ENCODE measurements around the gene LTB.
A peak's percentile ranks its signal among the peaks of the same experiment; 100 is the strongest.
"Not testable (repeated sequence)": the region's sequence is repeated elsewhere in the genome, so short reads cannot be mapped to it uniquely, and the experiment has no call there.

The LTB gene

GRCh38 chr6:31607317-31607716 is 25.1 kb upstream of the LTB start:
- DNase-seq: no peak

DNA sequence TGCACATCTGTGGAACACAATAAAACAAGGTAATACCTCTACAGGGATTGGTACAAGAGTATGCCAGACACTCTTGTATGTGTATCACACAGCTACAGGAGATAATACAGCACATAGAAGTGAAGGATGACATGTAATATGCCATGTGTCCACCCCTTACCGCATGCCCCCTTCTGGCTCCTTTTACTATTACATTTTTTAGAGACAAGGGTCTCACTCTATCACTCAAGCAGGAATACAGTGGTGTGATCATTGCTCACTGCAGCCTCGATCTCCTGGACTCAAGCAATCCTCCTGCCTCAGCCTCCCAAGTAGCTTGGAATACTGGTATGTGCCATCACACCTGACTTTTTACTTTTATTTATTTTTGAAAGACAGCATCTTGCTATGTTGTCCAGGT is 14.8 kb upstream of the LTB start:
- no peak for DNase-seq

DNA sequence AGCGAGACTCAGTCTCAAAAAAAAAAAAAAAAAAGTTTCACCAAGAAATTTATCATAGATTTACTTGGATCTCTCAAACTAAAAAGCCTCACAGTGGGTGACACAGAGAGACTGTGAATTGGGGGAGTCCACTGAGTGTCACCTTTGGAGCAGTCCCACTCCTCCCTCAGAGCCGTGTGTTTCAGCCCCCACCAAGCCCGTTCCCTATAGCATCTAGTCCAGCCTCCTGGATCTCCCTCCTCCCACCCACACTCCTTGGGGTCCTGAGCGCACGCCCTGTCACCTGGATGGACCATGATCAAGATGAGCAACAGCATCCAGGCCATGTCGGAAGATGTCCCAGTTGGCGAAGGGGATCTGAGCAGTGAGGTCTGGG is 10.2 kb upstream of the LTB start:
- DNase-seq: no peak

GRCh38 chr6:31590691-31591090 is 8.5 kb upstream of the LTB start:
- DNase-seq: not testable (repeated sequence)

DNA sequence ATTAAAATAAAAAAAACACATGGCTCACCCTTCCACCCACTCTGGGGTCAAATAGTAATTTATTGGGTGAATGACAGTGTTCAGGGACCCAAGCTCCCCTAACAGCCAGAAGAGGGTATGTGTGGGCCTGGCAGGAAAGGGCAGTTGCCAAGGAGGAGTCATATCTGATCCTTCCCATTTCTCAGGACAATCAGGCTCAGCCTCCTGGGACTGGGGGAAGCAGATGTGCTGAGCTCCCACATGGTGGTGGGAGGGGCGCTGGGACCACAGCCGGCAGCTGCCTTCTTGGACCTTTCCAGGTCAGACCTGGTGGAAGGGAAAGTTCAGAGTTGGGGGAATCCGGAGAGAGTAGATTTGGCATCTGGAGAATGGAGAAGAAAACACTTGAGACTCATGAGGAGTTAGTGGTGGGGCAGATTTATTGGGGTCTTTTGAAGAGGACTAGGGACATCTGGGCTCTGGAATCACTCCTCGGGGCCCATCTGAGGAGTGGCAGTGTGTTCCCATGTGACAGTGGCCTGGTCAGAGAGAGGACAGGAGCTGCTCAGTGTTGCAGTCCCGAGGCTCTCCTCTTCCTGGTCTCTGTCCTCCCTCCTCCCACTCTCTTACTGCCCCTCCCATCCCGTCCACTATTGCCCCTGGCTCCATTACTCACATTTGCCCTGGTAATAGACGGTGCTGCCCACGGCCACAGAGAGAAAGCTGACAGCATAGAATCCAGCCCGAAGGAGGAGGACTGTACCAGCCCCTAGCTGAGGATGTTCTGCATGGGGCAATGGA is 6.8 kb upstream of the LTB start:
- DNase-seq: no peak

DNA sequence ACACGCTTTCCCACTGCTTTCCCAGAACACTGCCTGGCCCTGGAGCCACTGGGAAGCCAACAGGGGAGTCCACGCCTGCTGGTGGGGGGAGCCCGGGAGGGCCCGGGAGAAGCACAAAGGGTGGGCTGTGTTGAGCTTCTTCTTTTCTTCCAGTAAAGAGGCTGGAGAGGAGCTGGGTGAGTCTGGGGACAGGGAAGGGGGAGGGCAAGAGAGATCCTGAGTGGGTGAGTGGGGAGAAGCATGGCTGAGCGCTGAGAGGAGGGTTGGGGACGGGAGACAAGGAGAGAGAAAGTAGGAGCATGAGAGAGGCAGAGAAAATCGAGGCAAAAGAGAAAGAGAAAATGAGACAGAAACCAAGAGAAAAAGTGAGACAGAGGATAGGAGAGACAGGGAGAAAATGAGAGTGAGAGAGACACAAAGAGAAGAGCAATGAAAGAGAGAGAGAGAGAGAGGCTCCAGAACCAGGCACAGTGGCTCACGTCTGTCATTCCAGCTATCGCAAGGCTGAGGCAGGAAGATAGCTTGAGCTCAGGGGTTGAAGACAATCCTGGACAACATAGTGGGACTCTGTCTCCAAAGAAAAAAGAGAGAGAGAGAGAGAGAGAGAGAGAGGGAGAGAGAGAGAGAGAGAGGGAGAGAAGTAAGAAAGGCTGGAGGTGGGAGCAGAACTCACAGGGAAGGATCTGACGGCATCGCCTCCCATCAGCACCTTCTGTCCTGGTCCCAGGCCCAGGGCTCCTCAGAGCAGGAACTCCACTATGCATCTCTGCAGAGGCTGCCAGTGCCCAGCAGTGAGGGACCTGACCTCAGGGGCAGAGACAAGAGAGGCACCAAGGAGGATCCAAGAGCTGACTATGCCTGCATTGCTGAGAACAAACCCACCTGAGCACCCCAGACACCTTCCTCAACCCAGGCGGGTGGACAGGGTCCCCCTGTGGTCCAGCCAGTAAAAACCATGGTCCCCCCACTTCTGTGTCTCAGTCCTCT is 5.9 kb upstream of the LTB start:
- DNase-seq: no peak

- no peak for DNase-seq
Observed at GRCh38 chr6:31586599-31587281, 4.5 kb upstream of the LTB start.

GRCh38 chr6:31586008-31586407 is 3.8 kb upstream of the LTB start, which contains the start of gene LST1:
Gene LST1 (plus strand): TSS chr6:31586277. CDS start chr6:31587300, 1,023 bp downstream.
- no peak for DNase-seq

DNA sequence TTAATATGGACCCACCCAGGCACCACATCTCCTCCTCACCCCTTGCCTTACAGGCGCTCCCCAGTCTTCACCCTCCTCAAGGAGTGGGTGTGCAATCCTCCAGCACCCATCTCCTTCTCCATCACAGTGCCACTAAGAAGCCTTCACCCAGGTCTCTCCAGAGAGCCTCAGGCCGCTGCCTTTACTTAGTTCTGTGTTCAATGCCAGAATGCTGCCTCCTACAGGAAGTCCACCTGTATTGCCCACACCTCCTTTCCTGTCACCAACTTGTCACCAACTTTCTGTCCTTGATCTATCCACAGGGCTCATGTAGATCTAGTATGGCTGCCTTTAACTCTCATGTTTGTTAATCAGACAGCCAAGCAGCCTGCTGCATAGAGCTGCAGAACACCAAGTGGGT is 3.3 kb upstream of the LTB start:
- no peak for DNase-seq

DNA sequence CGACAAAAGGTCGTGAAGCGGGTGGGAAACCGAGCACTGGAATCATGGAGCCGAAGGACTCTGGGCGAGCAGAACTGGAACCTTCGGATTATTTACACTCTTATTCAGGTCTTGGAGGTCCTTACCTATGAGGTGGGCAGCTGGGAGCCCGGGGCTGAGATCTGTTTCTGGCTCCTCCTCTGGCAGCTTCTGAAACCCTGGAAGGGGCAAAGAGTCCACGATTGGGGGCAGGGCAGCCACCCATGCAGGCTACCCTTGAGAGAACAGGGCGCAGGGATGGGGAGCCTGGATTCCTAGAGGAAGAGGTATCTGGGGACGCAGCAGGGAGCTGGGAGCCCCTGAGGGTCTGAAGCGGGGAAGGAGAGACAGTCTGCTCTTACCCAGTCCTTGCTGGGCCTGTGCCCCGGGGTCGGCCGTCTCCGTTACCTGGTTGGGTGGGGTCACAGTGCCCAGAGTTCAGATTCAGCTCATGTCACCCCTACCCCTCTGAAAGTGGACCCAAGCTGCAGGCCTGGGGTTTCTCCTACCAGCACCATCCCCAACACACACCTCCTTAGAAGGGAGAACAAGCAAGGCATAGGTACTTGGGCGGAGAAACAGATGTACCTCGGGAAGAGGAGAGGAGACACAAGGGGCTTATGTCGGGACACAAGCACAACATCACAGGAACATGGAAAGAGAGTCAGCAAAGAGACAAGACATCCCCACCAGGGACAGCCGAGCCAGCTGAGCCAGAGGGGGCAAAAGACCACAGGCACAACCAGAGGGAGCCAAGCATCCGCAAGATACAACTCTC is 592 bp downstream of the LTB start:
- no peak for DNase-seq

DNA sequence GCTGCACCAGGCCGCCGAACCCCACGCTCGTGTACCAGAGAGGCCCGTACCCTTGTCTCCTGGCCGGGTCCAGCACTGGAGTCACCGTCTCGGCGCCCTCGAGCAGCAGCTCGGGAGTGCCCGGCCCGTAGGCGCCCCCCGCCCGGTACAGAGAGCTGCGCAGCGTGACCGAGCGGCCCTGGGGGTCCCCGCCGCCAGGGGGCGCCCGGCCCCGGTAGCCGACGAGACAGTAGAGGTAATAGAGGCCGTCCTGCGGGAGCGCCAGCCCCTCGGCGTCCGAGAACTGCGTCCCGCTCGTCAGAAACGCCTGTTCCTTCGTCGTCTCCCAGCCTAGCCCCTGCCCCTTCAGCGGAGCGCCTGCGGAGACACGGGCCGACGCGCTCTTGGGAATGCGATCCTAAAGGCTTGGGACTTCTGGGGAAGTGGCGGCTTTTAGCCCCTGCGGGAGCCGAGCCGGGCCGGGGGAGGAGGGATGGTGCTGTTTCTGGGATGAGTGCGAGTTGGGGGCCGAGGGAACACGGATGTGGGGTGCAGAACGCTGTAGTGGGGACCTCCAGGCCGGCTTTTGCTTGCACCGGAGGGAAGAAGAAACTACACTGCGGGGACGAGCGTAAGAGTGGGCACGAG is 1.3 kb downstream of the LTB start:
- peak; percentile 16 for DNase-seq

DNA sequence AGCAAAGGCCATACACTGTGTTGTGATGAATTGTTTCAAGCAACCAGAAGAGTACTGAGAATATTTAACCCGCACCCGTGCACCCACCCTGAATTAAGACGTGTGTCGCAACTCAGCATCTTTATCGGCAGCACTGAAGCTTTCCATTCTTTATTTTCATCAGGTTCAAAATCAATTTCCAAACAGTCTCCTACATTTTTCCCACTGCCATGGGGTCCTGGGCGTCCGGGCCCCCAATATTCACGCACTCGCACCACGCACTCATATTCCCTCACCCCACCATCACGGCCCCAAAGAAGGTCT is 1.8 kb downstream of the LTB start:
- no peak for DNase-seq

DNA sequence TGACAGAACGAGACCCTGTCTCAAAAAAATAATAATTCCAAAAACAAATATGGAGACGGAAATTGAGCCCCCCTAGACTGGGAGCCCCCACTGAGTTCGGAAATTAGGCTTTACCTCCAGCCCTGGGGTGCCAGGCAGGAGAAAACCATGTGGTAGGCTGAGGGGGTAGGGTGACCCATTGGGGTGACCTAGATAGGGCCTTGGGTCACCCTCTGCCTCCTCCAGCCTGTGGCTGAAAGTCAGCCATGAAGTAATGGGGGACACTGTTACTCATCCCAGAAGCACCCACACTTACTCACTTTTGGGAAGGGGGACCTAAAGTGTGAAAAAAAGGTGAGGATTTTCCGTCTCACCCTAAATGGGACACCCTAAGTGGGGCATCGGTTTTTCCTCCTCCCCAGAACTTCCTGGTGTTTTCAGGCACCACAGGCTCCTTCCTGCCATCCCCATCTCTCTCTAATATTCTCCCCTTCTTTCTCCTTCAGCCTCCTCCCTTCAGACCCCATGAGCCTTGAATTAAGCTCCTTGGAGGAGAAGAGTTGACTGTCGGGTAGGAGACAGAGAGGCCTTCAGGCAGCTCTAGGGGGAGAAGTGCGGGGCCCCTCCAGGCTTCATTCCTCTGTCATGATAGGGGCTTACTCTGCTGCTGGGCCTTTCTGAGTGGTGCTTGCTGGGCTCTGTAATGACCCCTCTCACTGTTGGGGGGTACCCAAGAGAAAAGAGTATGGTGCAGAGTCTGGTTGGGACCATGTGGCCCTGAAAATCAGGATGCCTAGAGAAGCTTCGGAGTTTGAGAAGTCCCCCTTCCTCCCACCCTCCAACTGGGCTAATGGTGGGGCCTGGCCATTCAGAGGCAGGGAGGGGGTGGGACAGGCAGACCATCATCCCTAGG is 2.4 kb downstream of the LTB start:
- DNase-seq: no peak

DNA sequence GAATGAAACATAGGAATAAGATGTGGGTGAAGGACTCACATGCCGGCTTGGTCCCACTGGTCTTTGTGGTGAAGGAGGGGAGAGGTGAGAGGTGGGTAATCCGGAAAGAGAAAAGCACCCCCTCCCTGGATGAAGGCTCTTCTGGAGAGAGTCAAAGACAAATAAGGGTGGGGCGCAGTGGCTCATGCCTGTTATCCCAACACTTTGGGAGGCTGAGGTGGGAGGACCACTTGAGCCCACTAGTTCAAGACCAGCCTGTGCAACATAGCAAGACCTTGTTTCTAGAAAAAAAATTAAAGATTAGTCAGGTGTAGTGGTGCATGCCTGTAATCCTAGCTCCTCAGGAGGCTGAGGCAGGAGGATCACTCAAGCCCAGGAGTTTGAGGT is 3.1 kb downstream of the LTB start:
- no peak for DNase-seq

DNA sequence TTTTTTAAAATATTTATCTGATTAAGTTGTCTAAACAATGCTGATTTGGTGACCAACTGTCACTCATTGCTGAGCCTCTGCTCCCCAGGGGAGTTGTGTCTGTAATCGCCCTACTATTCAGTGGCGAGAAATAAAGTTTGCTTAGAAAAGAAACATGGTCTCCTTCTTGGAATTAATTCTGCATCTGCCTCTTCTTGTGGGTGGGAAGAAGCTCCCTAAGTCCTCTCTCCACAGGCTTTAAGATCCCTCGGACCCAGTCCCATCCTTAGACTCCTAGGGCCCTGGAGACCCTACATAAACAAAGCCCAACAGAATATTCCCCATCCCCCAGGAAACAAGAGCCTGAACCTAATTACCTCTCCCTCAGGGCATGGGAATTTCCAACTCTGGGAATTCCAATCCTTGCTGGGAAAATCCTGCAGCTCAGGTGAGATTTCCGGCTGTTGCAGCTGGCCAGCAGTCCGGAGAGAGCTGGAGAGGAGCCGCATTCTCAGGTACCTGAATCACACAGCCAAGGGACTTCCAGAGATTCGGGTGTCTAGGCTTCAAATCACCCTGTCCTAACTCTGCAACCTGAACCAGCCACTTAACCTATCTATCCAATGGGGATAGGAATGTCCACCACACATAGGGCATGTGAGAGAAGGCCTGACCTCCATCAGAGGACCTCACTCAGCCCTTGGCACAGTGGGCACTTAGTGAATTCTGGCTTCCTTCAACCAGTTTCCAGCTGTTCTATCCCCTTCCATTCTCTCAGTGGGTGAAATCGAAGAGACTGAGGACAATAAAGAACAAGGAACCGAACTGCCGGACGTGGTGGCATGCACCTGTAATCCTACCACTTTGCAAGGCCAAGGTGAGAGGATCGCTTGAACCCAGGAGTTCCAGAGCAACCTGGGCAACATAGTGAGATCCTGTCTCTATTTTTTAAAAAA is 3.8 kb downstream of the LTB start:
- no peak for DNase-seq

DNA sequence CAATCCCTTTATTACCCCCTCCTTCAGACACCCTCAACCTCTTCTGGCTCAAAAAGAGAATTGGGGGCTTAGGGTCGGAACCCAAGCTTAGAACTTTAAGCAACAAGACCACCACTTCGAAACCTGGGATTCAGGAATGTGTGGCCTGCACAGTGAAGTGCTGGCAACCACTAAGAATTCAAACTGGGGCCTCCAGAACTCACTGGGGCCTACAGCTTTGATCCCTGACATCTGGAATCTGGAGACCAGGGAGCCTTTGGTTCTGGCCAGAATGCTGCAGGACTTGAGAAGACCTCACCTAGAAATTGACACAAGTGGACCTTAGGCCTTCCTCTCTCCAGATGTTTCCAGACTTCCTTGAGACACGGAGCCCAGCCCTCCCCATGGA is 4.7 kb downstream of the LTB start:
- DNase-seq: no peak

GRCh38 chr6:31576897-31577578 is 5.2 kb downstream of the LTB start:
- no peak for DNase-seq

DNA sequence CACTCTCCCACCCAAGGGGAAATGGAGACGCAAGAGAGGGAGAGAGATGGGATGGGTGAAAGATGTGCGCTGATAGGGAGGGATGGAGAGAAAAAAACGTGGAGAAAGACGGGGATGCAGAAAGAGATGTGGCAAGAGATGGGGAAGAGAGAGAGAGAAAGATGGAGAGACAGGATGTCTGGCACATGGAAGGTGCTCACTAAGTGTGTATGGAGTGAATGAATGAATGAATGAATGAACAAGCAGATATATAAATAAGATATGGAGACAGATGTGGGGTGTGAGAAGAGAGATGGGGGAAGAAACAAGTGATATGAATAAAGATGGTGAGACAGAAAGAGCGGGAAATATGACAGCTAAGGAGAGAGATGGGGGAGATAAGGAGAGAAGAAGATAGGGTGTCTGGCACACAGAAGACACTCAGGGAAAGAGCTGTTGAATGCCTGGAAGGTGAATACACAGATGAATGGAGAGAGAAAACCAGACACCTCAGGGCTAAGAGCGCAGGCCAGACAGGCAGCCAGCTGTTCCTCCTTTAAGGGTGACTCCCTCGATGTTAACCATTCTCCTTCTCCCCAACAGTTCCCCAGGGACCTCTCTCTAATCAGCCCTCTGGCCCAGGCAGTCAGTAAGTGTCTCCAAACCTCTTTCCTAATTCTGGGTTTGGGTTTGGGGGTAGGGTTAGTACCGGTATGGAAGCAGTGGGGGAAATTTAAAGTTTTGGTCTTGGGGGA is 6.1 kb downstream of the LTB start:
- DNase-seq: no peak

Measured in NCI-H2029 treated with DMSO at 0.1 percent for 48 hours (cell line).